Cardiac septum (tissue), 1 donor: ENCODE measurements around the gene HS3ST2. TPM values are rescaled to one million over a fixed set of nuclear protein-coding genes. Genes with fewer than 3 reads are reported as not detected.
"Not testable (repeated sequence)": the region's sequence is repeated elsewhere in the genome, so short reads cannot be mapped to it uniquely, and the experiment has no call there.

ENCODE experiments used
- DNase-seq: peaks from one replicate; pipeline ENCODE4 v3.0.0-alpha.2; 2020; ENCODE audit warnings: low spot score
- intact Hi-C: fragments of 100-400 bp; cut with DNase I; formaldehyde crosslinking; loops from one replicate; pipeline ENCODE4 v1.14.0; 2022
- total RNA-seq: library from RNA; stranded (reverse); fragmentation: NEBNext Ultra II Directional; extraction: Animal tissue kit (Norgen Biotek cat#: 25700); gene quantifications from one replicate; pipeline ENCODE4 v1.2.1, GENCODE V29; 2021
- donor health status: DM: no; HTN: no; CAD: no.

The HS3ST2 gene
- total RNA-seq, 1 donor from 2014 or later: 0.22 TPM

GRCh38 chr16:22924492-22924891 lies 110.5 kb downstream of the HS3ST2 start:
- intact Hi-C loops: no loop called here
- no peak for DNase-seq

- DNase-seq: no peak
- intact Hi-C loops: no loop called here
Observed at GRCh38 chr16:22926105-22926751, 112.3 kb downstream of the HS3ST2 start.

- intact Hi-C loops: no loop called here
Observed at GRCh38 chr16:22927306-22927705, 113.3 kb downstream of the HS3ST2 start.

GRCh38 chr16:22928882-22929435 lies 115.0 kb downstream of the HS3ST2 start:
- intact Hi-C loops: no loop called here

More at GRCh38 chr16:22927306-22927705, 113.3 kb downstream of the HS3ST2 start:
- DNase-seq: no peak

GRCh38 chr16:22929461-22929860 lies 115.5 kb downstream of the HS3ST2 start:
- intact Hi-C loops: no loop called here
- no peak for DNase-seq

More at GRCh38 chr16:22928882-22929435, 115.0 kb downstream of the HS3ST2 start:
- DNase-seq: no peak

- intact Hi-C loops: no loop called here
- DNase-seq: no peak
Observed at GRCh38 chr16:22932032-22932771, 118.2 kb downstream of the HS3ST2 start.

- DNase-seq: no peak
- intact Hi-C loops: no loop called here
Observed at GRCh38 chr16:22933173-22933572, 119.2 kb downstream of the HS3ST2 start.

- DNase-seq: no peak
- intact Hi-C loops: no loop called here
Observed at GRCh38 chr16:22934786-22935185, 120.8 kb downstream of the HS3ST2 start.

- intact Hi-C loops: no loop called here
- DNase-seq: no peak
Observed at GRCh38 chr16:22937169-22937568, 123.2 kb downstream of the HS3ST2 start.

GRCh38 chr16:22938647-22939046 lies 124.7 kb downstream of the HS3ST2 start:
- DNase-seq: no peak
- intact Hi-C loops: no loop called here

- DNase-seq, intact Hi-C loops: not testable (repeated sequence)
Observed at GRCh38 chr16:22939744-22940363, 125.9 kb downstream of the HS3ST2 start.

- DNase-seq: no peak
- intact Hi-C loops: no loop called here
Observed at GRCh38 chr16:22941970-22942501, 128.1 kb downstream of the HS3ST2 start.

- intact Hi-C loops: no loop called here
- no peak for DNase-seq
Observed at GRCh38 chr16:22942811-22943210, 128.8 kb downstream of the HS3ST2 start.

- intact Hi-C loops: no loop called here
- DNase-seq: no peak
Observed at GRCh38 chr16:22945361-22945760, 131.4 kb downstream of the HS3ST2 start.

- no peak for DNase-seq
- intact Hi-C loops: no loop called here
Observed at GRCh38 chr16:22946433-22946832, 132.5 kb downstream of the HS3ST2 start.

GRCh38 chr16:22948058-22948602 lies 134.2 kb downstream of the HS3ST2 start:
- intact Hi-C loops: no loop called here
- DNase-seq: no peak

- intact Hi-C loops: no loop called here
- DNase-seq: no peak
Observed at GRCh38 chr16:22948603-22949368, 134.8 kb downstream of the HS3ST2 start.

GRCh38 chr16:22955461-22956070 lies 141.6 kb downstream of the HS3ST2 start:
- DNase-seq: no peak
- intact Hi-C loops: no loop called here

GRCh38 chr16:22961206-22961605 lies 147.2 kb downstream of the HS3ST2 start:
- DNase-seq: no peak
- intact Hi-C loops: no loop called here
